Endothelial cell (in vitro differentiated cells): ENCODE measurements around the gene AGER. TPM values are rescaled to one million over a fixed set of nuclear protein-coding genes. Genes with fewer than 3 reads are reported as not detected.

Experiments
- DNase-seq: peaks from one replicate; pipeline ENCODE4 v3.0.0; 2021; ENCODE audit warnings: low spot score
- H3K27ac Mint-ChIP-seq: one replicate; pipeline ENCODE4 v1.8.0; 2021; ENCODE audit warnings: mixed read lengths, inconsistent platforms; ENCODE audit not compliant: unreplicated experiment
- H3K27me3 Mint-ChIP-seq: one replicate; pipeline ENCODE4 v1.8.0; 2021; ENCODE audit warnings: mild to moderate bottlenecking, moderate library complexity, mixed read lengths, inconsistent platforms; ENCODE audit not compliant: unreplicated experiment
- H3K36me3 Mint-ChIP-seq: one replicate; pipeline ENCODE4 v1.8.0; 2021; ENCODE audit warnings: mild to moderate bottlenecking, low read depth, mixed read lengths, inconsistent platforms; ENCODE audit not compliant: unreplicated experiment
- H3K4me1 Mint-ChIP-seq: one replicate; pipeline ENCODE4 v1.8.0; 2021; ENCODE audit warnings: mild to moderate bottlenecking, mixed read lengths, inconsistent platforms; ENCODE audit not compliant: unreplicated experiment
- H3K4me3 Mint-ChIP-seq: one replicate; pipeline ENCODE4 v1.8.0; 2021; ENCODE audit warnings: mild to moderate bottlenecking, mixed read lengths, inconsistent platforms; ENCODE audit not compliant: unreplicated experiment
- H3K9me3 Mint-ChIP-seq: one replicate; pipeline ENCODE4 v1.8.0; 2021; ENCODE audit warnings: mixed read lengths, inconsistent platforms; ENCODE audit not compliant: unreplicated experiment
- total RNA-seq: library from RNA; stranded (reverse); fragmentation: NEBNext Ultra II Directional; extraction: Animal tissue kit (Norgen Biotek cat#: 25700); gene quantifications from one replicate; pipeline ENCODE4 v1.2.1, GENCODE V29; 2021; ENCODE audit not compliant: unreplicated experiment
- TF ChIP-seq, protein P1 (sequence below): fragments of 200-600 bp; sonication (generic); IDR thresholded peaks from one replicate; pipeline ENCODE4 v1.5.0; 2021; ENCODE audit warnings: antibody characterized with exemption; ENCODE audit not compliant: unreplicated experiment

AGER gene
- total RNA-seq, 1 donor from 2014 or later = 42.2 TPM

DNA sequence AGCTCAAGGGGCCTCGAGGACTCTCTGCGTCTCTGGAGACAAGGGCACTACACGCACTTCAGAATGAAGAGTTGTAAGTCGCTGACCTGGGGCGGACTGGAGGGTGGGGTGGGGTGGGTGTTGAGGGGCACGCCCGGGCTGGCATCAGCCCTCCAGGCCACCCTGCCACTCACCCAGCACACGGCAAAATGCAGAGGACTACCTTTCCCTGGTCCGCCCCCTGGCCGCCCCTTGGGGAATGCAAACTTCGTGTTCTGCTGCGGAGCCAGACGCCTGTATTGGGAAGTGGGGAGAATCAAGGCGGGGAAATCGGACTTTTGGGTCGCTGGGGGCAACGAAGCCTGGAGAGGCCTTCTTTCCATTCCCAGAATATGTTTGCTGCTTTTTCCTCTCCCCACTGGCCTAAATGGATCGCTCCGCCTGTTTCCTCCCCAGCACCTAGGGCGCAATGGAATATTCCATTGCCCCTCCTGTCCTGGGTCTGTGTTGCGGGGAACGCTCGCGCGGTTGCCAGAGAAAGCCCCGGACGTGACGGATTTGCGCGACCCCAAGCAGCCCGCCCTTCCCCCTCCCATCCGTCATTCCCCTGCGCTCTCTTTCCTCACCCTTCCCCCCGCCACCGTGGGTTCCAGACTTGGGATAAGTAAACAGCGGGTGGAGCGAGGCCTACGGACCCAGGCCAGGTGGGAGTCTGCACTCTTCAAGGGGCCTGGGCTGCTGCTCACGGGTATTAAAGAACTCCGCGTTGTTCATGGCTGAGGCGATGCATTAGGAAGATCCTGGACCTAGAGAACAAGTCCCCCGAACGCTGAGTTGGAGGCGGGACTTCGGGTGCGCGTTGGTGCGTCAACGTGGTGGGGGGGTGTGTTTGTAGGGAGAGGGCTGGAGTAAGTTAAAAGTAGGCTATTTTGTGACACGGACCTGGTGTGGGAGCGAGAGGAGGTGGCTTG, 30.2 kb downstream of the AGER start, which contains the start of gene PPT2:
TSS of gene PPT2 (plus strand) at position 578 of the 950 bp plus-strand sequence. CDS start 454 bp downstream, outside the sequence.
- Mint-ChIP-seq H3K4me1 (peaks cover 38% of the 10 kb centered on the region), H3K9me3 (no peaks in the 10 kb centered on the region), H3K27me3 (peaks cover 13% of the 10 kb centered on the region), H3K36me3 (peaks cover 17% of the 10 kb centered on the region), H3K4me3 (peak within 1 kb of the TSS; percentile 99), H3K27ac (peak within 1 kb of the TSS; percentile 94)
- TF ChIP-seq, protein P1, sequence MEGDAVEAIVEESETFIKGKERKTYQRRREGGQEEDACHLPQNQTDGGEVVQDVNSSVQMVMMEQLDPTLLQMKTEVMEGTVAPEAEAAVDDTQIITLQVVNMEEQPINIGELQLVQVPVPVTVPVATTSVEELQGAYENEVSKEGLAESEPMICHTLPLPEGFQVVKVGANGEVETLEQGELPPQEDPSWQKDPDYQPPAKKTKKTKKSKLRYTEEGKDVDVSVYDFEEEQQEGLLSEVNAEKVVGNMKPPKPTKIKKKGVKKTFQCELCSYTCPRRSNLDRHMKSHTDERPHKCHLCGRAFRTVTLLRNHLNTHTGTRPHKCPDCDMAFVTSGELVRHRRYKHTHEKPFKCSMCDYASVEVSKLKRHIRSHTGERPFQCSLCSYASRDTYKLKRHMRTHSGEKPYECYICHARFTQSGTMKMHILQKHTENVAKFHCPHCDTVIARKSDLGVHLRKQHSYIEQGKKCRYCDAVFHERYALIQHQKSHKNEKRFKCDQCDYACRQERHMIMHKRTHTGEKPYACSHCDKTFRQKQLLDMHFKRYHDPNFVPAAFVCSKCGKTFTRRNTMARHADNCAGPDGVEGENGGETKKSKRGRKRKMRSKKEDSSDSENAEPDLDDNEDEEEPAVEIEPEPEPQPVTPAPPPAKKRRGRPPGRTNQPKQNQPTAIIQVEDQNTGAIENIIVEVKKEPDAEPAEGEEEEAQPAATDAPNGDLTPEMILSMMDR = no peak
- peak; percentile 83 for DNase-seq

DNA sequence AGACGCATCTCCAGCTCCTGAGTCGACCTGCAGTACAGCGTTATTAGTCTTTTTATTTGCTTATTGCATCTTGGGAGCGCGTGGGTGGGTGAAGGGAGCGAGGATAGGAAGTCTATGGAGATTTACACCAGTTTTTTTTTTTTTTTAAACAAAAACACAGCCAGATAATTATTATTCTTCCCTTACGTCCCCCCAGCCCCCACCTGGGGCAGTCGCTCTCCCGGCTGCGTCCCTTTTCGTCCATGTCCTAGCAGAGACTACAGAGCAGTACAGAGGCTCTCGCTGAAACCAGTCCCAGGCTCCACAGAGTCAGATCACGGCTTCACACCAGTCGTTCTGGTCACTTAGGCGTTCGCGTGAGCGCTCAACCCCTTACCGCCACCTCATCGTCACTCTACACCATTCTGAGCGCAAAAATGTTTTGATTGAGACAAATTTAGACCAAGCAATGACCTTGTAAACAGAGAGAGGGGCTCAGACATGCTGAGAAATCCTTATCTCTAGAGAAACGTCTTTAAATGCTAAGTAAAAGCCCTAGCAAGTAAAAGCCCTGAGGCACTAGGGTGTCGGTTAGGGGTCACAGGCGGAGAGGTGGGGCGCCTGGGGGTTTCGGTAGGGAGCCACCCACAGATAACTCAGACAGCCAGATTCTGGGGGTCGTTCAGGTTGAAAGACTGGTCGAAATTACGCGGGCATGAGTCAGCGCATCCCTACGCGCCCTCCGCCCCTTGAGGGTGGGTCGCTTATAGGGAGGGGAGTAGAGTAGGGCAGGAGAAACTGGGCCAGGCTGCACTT, 31.1 kb downstream of the AGER start:
- Mint-ChIP-seq H3K27ac (peak overlapping the region; percentile 76), H3K4me1 (peaks cover 43% of the 10 kb centered on the region), H3K9me3 (no peaks in the 10 kb centered on the region), H3K27me3 (peaks cover 18% of the 10 kb centered on the region), H3K36me3 (peaks cover 17% of the 10 kb centered on the region), H3K4me3 (peak overlapping the region; percentile 99)
- TF ChIP-seq, protein P1 = no peak
- DNase-seq = no peak

DNA sequence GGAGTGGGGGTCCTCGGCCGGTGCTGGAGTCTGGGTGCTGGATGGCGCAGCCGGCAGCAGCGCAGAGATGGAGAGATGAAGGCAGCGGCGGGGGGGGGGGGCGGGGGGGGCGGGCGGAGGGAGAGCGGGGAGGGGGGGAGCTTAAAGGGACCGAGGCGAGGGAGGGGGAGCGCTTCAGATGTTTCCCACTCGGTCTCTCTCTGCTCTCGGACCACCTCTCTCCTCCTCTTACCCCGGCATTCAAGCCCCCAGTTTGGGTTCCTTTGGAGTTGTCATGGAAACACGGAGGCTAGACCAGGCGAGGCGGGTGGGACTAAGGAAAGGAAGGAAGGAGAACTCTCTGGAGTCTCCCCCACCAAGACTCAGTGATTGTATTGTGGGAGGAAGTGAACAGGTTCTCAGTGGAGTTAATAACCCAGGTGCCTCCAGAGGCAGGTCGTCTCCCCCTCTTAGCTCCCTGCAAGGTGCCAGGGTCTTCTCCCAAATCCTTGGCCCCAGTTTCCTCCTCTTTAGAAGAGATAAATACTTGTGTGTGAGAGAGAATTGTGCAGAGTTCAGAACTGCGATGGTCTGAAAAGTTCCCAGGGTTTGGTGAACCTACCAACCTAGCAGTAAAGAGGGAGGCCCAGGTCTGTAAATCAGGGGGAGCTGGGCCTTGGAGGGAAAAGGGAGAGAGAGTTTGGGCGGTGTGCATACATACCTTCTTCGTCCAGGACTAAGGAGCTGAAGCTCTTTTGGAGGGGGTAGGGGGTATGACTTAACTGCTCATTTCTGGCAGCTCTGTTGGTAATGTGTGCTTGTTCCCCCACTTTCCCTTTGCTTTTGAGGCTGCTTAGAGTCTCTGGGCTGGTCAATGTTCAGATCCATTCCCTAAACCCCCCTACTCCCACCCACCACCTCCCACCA, 31.9 kb downstream of the AGER start, which contains the start of gene PRRT1:
TSS of gene PRRT1 (minus strand) at position 77 of the 906 bp plus-strand sequence. CDS start 112 bp downstream, outside the sequence.
- H3K27ac Mint-ChIP-seq = peak within 1 kb of the TSS; percentile 76
- no peak for DNase-seq
- H3K4me3 Mint-ChIP-seq = peak within 1 kb of the TSS; percentile 99
- H3K9me3 Mint-ChIP-seq = no peaks in the 10 kb centered on the region
- peaks cover 45% of the 10 kb centered on the region for H3K4me1 Mint-ChIP-seq
- TF ChIP-seq, protein P1 = no peak
- peaks cover 18% of the 10 kb centered on the region for H3K27me3 Mint-ChIP-seq
- peaks cover 10% of the 10 kb centered on the region for H3K36me3 Mint-ChIP-seq

DNA sequence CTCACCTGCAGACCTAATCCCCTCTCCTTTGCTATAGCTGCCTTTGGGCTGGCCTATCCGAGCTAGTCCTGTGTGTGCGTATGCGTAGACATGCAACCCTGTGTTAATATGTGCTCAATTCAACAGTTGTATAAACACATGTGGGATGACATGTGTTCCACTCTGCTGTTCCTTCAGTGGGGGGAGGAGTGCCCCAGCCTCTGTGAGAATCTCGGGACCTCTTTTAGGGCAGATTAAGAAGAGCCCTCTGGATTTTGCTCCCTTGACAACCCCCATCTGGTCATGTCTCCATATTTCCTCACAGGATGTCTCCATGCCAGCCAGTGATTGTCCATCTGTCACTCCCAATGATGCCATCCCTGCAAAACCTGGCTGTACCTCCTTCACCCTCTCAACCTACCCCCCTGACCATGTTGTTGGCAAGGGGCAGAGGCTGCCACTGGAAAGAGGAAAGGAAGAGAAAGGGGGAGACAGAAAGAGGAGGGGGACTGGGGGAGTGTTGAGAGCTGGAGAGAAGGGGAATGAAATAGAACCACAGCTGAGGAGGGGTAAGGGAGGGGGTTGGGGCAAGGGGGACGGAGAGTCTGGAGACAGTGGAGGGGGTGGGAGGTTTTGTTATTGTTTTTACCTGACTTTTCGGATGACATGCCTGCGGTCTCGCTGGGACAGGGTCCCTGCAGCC, 32.7 kb downstream of the AGER start:
- H3K27ac Mint-ChIP-seq = peak overlapping the region; percentile 61
- no peak for DNase-seq
- peaks cover 10% of the 10 kb centered on the region for H3K36me3 Mint-ChIP-seq
- H3K4me1 Mint-ChIP-seq = peaks cover 45% of the 10 kb centered on the region
- H3K9me3 Mint-ChIP-seq = no peaks in the 10 kb centered on the region
- H3K27me3 Mint-ChIP-seq = peaks cover 19% of the 10 kb centered on the region
- TF ChIP-seq, protein P1 = no peak
- H3K4me3 Mint-ChIP-seq = peak overlapping the region; percentile 71
